ENCODE measurements around the gene NUDT3.

NUDT3 gene

GRCh38 chr6:34321821-34322220 is 70.6 kb downstream of the NUDT3 start:
- no peak for DNase-seq (ENCODE audit: low spot score)

- no peak for DNase-seq (ENCODE audit: low spot score)
These were observed 73.0 kb downstream of the NUDT3 start for GRCh38 chr6:34319471-34319885.

- DNase-seq (ENCODE audit: low spot score) = no peak
These were observed 73.7 kb downstream of the NUDT3 start for GRCh38 chr6:34318499-34319470.

DNA sequence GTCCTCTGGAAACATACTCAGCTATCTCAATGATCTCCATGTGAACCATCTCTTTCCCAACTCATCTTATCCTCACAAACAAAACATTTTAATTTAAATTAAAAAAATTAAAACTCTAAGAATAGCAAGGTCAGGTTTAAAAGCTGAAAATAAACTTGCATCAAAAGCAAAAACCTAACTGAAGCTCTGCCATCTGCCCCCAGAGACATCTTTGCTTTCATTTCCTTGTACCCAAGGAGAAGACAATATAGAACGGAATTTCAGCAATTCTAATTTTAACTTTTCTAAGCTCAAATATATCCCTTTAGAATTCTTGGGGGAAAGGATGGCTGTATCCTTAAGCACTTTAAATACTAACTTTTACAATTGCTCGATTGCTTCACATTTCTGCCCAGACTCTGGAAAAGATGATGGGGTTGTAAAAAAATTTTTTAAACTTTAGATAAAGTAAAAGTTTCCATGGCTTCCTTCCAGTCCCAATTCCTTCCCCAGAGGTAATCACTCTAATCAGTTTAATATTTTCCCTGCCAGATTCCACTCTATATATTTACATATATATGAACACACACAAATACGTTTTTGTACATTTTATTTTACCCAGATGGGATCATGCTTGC is 74.5 kb downstream of the NUDT3 start:
- DNase-seq (ENCODE audit: low spot score) = no peak

DNA sequence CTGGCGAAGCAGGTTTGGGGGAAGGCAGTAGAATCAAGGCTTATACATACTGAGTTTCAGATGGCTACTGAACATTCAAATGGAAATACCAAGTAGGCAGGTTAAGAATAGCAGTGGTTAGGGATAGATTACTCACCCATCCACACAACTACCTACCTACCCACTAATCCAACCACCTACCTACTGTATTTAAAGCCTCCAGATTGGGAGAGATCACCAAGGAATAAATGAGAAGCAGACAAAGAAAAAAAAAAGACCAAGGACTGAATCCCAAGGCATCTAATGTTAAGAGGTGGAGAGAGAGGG is 75.3 kb downstream of the NUDT3 start:
- DNase-seq (ENCODE audit: low spot score) = peak; percentile 19

DNA sequence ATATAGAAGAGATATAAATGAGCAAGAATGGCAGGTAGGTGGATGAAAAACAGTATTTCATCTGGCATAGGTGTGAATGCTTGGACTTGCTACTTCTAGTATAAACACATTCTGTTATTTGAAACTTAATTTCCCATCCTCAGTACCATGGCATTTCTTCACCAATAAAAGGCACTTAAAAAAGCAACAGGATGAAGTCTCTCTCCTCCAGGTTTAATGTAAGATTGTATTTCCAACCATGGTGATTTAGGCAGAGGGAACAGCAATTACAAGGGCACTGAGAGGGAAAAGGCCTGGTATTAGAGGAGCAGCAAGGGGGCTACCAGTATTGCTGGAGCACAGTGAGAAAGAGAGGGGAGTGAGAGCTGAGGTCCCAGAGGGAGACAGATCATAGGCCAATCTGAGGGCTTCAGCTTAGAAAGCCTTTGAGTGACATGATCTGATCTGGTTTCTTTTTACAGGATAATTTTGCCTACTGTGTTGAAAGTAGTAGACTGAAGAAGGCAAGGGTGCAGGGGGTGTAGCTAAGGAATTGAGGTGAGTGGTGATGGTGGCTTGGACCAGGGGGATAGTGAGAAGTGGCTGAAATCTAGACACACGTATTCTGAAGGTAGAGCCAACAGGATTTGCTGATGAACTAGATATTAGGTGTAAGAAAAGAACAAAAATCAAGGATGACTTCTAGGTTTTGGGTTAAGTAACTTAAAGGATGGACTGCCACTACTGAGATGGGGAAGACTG is 75.9 kb downstream of the NUDT3 start:
- no peak for DNase-seq (ENCODE audit: low spot score)

GRCh38 chr6:34315780-34316179 is 76.7 kb downstream of the NUDT3 start:
- DNase-seq (ENCODE audit: low spot score) = peak; percentile 19

DNA sequence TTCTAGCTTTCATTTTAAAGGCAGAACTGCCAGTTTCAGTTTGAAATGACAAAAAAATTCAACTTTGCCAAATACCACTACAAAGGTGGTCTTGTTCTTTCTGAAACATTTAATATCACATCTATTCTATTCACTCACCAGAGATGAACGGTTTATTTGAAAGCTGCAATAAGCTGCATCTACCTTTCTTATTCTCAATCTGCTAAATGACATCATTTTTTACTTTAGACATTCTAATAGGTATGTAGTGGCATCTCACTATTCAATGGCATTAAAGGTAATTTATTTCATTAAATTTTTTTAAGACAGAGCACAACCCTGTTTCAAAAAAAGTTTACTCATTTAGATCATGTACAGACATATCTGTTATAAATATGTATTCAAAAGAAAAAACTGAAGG is 77.2 kb downstream of the NUDT3 start:
- no peak for DNase-seq (ENCODE audit: low spot score)

GRCh38 chr6:34312259-34312658 is 80.2 kb downstream of the NUDT3 start:
- DNase-seq (ENCODE audit: low spot score) = no peak

DNA sequence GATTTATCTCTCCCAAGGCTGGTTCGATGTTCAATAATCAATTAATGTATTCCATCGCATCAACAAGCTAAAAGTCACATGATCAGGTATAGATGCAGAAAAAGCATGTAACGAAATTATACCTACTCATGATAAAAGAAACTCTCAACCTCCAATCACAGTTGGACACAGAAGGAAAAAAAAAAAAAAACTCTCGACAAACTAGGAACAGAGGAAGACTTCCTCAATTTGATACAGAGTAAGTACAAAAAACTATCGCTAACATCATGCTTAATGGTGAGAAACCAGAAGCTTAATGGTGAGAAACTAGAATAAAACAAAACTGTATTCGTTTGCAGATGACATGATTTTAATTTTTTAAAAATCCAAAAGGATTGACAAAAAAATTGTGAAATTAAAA is 81.7 kb downstream of the NUDT3 start:
- DNase-seq (ENCODE audit: low spot score) = no peak

GRCh38 chr6:34308483-34308882 is 84.0 kb downstream of the NUDT3 start:
- DNase-seq (ENCODE audit: low spot score) = no peak

DNA sequence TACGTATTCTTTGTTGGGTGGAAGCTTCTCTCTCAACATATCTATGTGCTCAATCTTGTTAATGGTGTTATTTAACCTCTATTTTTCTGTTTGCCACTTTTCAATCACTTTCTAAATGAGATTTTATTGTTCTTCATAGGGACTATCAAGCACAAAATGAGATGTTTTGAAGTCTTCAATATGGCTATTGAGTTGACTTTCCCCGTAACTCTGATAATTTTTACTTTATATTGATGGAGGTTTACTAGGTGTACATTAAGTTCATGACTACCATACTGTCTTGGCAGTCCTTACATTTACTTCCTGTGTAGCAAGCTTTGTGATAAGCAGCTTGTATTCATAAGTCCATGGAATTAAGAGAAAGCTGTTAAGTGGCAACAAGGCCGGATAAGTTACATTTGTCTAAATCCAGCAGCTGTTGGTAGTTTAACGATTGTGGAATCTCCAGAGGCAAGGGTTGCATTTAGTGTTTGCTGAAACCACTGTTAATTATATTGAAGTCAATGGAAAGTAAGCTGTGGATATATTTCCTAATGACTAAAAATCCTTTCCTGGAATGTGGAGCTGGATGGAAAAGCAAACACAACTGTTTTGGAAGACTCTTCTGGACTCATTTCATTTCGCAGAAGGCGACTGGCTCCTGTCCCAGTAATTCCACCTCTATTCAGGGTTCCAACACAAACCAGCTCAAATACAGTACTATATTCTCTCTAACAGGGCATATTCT is 86.3 kb downstream of the NUDT3 start:
- DNase-seq (ENCODE audit: low spot score) = no peak

GRCh38 chr6:34305497-34305896 is 87.0 kb downstream of the NUDT3 start:
- DNase-seq (ENCODE audit: low spot score) = no peak

GRCh38 chr6:34304164-34304563 is 88.3 kb downstream of the NUDT3 start:
- DNase-seq (ENCODE audit: low spot score) = no peak

GRCh38 chr6:34302929-34303328 is 89.5 kb downstream of the NUDT3 start:
- DNase-seq (ENCODE audit: low spot score) = no peak

GRCh38 chr6:34301408-34301807 is 91.1 kb downstream of the NUDT3 start:
- no peak for DNase-seq (ENCODE audit: low spot score)

DNA sequence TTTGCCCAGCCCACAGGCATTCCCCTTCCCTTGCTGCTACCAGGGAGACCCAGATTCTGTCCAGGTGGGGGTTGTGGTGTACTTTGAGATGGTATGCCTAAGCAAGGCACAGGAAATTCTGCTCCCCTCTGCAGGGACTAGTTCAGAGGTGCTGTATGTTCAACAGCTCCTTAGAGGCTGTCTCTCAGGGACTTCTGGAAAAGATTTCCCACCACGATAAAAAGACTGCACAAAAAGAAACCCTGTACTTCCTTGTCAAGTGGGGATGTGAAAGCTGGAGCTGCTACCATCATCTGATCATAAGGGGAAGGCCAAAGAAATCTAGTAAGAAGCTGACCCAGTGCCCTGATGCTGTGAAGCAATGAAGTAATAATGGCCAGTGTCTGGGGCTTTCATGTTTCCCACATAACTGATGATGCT is 92.1 kb downstream of the NUDT3 start:
- DNase-seq (ENCODE audit: low spot score) = no peak

DNA sequence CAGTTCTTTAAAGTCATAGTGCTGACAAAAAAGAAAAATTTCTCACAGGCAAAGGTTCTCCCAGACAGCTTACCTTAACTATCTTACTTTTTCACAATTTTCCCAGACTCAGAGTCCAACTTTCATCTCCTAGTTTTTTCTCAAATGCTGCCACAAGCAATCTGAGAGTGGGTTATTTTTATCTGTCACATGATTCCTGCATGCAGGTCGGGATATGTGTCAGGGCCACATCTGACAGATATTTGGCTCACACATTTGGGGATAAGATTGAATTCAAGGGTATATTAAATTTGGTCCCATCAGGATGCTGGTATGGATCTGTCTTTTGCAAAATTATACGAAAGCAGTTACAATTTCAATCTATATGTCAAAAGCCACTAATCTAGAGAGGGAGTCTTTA is 93.5 kb downstream of the NUDT3 start:
- no peak for DNase-seq (ENCODE audit: low spot score)

DNA sequence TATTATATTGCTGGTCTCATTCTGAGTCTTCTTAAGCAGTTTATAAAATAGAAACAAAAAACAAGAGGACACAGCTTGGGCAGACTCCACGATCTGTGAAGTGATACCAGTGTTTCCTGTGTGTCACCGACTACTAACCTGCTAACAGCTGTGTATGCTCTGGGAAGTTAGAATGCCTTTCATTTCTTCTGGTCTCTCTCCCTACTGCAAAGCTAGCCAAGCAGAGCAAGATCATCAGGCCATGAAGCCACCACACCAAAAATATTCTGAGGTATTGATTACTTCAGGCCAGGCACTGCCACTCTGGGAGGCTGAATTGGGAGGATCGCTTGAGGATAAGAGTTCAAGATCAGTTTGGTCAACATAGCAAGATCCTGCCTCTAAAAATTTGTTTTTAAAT is 96.7 kb downstream of the NUDT3 start:
- peak; percentile 23 for DNase-seq (ENCODE audit: low spot score)

- DNase-seq (ENCODE audit: low spot score) = no peak
These were observed 99.5 kb downstream of the NUDT3 start for GRCh38 chr6:34292954-34293353.

GRCh38 chr6:34289137-34289536 is 103.3 kb downstream of the NUDT3 start:
- DNase-seq (ENCODE audit: low spot score) = no peak

DNA sequence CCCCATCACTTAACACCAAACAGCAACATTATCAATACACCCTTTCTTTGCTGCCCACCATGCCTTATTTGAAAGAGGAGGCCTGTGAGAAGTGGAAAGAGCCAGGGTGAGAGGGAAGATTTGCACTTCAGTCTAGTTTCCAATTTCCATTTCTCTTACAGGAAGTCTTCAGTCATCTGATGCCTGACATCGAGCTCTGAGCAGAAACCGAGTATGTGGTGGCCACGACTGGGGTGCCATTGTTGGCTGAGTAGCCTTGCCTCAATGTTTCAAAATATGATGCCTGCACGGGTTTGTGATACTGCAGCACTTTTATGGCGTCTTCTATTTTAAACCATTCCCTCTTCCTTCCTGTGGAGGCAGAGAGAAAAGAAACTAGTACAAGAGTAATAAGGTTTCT is 103.9 kb downstream of the NUDT3 start:
- peak; percentile 24 for DNase-seq (ENCODE audit: low spot score)
